ENCODE measurements around the gene NETO1.

Gene NETO1

GRCh38 chr18:72692595-72692994, 175.2 kb downstream of the NETO1 start:
- Mint-ChIP-seq H3K4me1 (no peaks in the 10 kb centered on the region), H3K27me3 (no peaks in the 10 kb centered on the region), H3K9me3 (no peaks in the 10 kb centered on the region), H3K27ac (ENCODE audit: low read depth) (no peak overlapping the region), H3K36me3 (ENCODE audit: insufficient read depth) (no peaks in the 10 kb centered on the region), H3K4me3 (no peak overlapping the region)
- no peak for DNase-seq (ENCODE audit: low spot score in 2 of 2)
- no peak for ATAC-seq (replicated peaks; ENCODE audit: extremely low read depth, poor library complexity, severe bottlenecking)

All from central memory CD8-positive, alpha-beta T cell (primary cell).